ENCODE data around the gene ADARB2.

GRCh38 chr10:1169981-1170866 is 567.1 kb downstream of the ADARB2 start:
- TF ChIP-seq, protein P1, sequence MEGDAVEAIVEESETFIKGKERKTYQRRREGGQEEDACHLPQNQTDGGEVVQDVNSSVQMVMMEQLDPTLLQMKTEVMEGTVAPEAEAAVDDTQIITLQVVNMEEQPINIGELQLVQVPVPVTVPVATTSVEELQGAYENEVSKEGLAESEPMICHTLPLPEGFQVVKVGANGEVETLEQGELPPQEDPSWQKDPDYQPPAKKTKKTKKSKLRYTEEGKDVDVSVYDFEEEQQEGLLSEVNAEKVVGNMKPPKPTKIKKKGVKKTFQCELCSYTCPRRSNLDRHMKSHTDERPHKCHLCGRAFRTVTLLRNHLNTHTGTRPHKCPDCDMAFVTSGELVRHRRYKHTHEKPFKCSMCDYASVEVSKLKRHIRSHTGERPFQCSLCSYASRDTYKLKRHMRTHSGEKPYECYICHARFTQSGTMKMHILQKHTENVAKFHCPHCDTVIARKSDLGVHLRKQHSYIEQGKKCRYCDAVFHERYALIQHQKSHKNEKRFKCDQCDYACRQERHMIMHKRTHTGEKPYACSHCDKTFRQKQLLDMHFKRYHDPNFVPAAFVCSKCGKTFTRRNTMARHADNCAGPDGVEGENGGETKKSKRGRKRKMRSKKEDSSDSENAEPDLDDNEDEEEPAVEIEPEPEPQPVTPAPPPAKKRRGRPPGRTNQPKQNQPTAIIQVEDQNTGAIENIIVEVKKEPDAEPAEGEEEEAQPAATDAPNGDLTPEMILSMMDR (conservative IDR thresholded peaks at IDR 0.05 in 1 of 2, IDR thresholded peaks at IDR 0.05 in 1 of 2; ENCODE audit: low read depth in 1 of 2, low read length in 2 of 2) = no peak
- TF ChIP-seq EZH2 (IDR thresholded peaks at IDR 0.05; ENCODE audit: low read length, missing control alignments) = no peak
